Hepatocyte (in vitro differentiated cells): ENCODE measurements around the gene CCDC32. TPM values are rescaled to one million over a fixed set of nuclear protein-coding genes. Genes with fewer than 3 reads are reported as not detected.

ENCODE experiments used
- DNase-seq: peaks from one replicate; pipeline ENCODE4 v3.0.0-alpha.2; 2016; ENCODE audit warnings: low spot score
- H2AFZ ChIP-seq: fragments of 200-600 bp; sonication (generic); 2 replicates; pipeline ENCODE4 v1.6.0; 2016; ENCODE audit warnings: antibody characterized with exemption, mild to moderate bottlenecking
- H3K27ac ChIP-seq: fragments of 200-600 bp; sonication (generic); 2 replicates; pipeline ENCODE4 v1.5.1; 2016; ENCODE audit warnings: mild to moderate bottlenecking
- H3K27me3 ChIP-seq: fragments of 200-600 bp; sonication (generic); 2 replicates; pipeline ENCODE4 v1.6.1; 2016
- H3K36me3 ChIP-seq: fragments of 200-600 bp; sonication (generic); replicated peaks from 2 replicates; pipeline ENCODE4 v1.5.1; 2016; ENCODE audit warnings: low read depth; ENCODE audit not compliant: insufficient read depth
- H3K4me1 ChIP-seq: fragments of 200-600 bp; sonication (generic); 2 replicates; pipeline ENCODE4 v1.5.1; 2016; ENCODE audit warnings: mild to moderate bottlenecking, moderate library complexity; ENCODE audit not compliant: insufficient read depth
- H3K4me2 ChIP-seq: fragments of 200-600 bp; sonication (generic); 2 replicates; pipeline ENCODE4 v1.6.0; 2016
- H3K4me3 ChIP-seq: fragments of 200-600 bp; sonication (generic); 2 replicates; pipeline ENCODE4 v1.5.1; 2016; ENCODE audit warnings: mild to moderate bottlenecking
- H3K79me2 ChIP-seq: fragments of 200-600 bp; sonication (generic); 2 replicates; pipeline ENCODE4 v1.6.0; 2017; ENCODE audit warnings: mild to moderate bottlenecking
- H3K9me2 ChIP-seq: fragments of 200-600 bp; sonication (generic); replicated peaks from 2 replicates; pipeline ENCODE4 v1.6.0; 2017; ENCODE audit warnings: mild to moderate bottlenecking; ENCODE audit not compliant: insufficient read depth
- H3K9me3 ChIP-seq: fragments of 200-600 bp; sonication (generic); 2 replicates; pipeline ENCODE4 v1.5.1; 2016; ENCODE audit warnings: low read depth, mild to moderate bottlenecking
- H4K20me1 ChIP-seq: fragments of 200-600 bp; sonication (generic); 2 replicates; pipeline ENCODE4 v1.6.0; 2016; ENCODE audit warnings: mild to moderate bottlenecking; ENCODE audit not compliant: insufficient read depth, poor library complexity, severe bottlenecking
- CTCF ChIP-seq: fragments of 200-600 bp; sonication (generic); IDR thresholded peaks from 2 replicates; pipeline ENCODE4 v1.5.1; 2016; ENCODE audit warnings: antibody characterized with exemption, mild to moderate bottlenecking; ENCODE audit not compliant: poor library complexity
- EZH2 ChIP-seq: fragments of 200-600 bp; sonication (generic); IDR thresholded peaks from 2 replicates; pipeline ENCODE4 v1.6.1; 2016; ENCODE audit warnings: antibody characterized with exemption, mild to moderate bottlenecking, borderline replicate concordance
- EZH2phosphoT487 ChIP-seq: fragments of 200-600 bp; sonication (generic); IDR thresholded peaks from one replicate; pipeline ENCODE4 v1.6.1; 2018; ENCODE audit warnings: antibody characterized with exemption, mild to moderate bottlenecking, low read depth, moderate library complexity; ENCODE audit not compliant: unreplicated experiment, severe bottlenecking
- WGBS: methylation state at CpG from one replicate; pipeline ENCODE4 v1.1.6; 2016; ENCODE audit warnings: low lambda C conversion rate; ENCODE audit errors: missing lambda C conversion rate; 5-methylcytosine and 5-hydroxymethylcytosine counted together
- polyA plus RNA-seq: library from polyadenylated mRNA; unstranded; fragments of >200 nt; fragmentation: Nextera tagmentation; extraction: Ambion mirVana; gene quantifications from 2 replicates; pipeline ENCODE4 v1.2.1, GENCODE V29; 2016
- total RNA-seq: library from RNA; depleted of rRNA; stranded (reverse); fragments of >200 nt; gene quantifications from 2 replicates; pipeline ENCODE4 v1.2.3, GENCODE V29; 2014

Gene CCDC32
- total and polyA plus RNA-seq, 2 experiments from 2014 or later: 25.7 to 30.9 TPM

- Histone ChIP-seq H3K9me2 (no peaks in the 10 kb centered on the region), H3K27ac (no peak overlapping the region), H3K9me3 (no peaks in the 10 kb centered on the region), H3K79me2 (no peaks in the 10 kb centered on the region), H3K27me3 (no peaks in the 10 kb centered on the region), H3K4me1 (no peaks in the 10 kb centered on the region), H3K36me3 (no peaks in the 10 kb centered on the region), H3K4me3 (no peak overlapping the region), H4K20me1 (no peaks in the 10 kb centered on the region), H3K4me2 (no peak overlapping the region), H2AFZ (no peak overlapping the region)
- no peak for DNase-seq
- TF ChIP-seq EZH2phosphoT487: no peak
- no peak for TF ChIP-seq EZH2
- no peak for TF ChIP-seq CTCF
- WGBS: 85% methylated on average over 1 of the region's 1 CpG
Observed at GRCh38 chr15:40545457-40545856, 19.4 kb downstream of the CCDC32 start.

- no peaks in the 10 kb centered on the region for H3K4me1 ChIP-seq
- H3K27me3 ChIP-seq: no peaks in the 10 kb centered on the region
- H3K9me2 ChIP-seq: no peaks in the 10 kb centered on the region
- H4K20me1 ChIP-seq: no peaks in the 10 kb centered on the region
- H3K4me3 ChIP-seq: no peak overlapping the region
- H3K27ac ChIP-seq: no peak overlapping the region
- WGBS: 85% methylated on average over 5 of the region's 5 CpGs
- H2AFZ ChIP-seq: no peak overlapping the region
- H3K9me3 ChIP-seq: no peaks in the 10 kb centered on the region
- no peaks in the 10 kb centered on the region for H3K36me3 ChIP-seq
- DNase-seq: no peak
- TF ChIP-seq CTCF (no peak), EZH2phosphoT487 (no peak), EZH2 (no peak)
- H3K79me2 ChIP-seq: no peaks in the 10 kb centered on the region
- no peak overlapping the region for H3K4me2 ChIP-seq
Observed at GRCh38 chr15:40543631-40544294, 21.1 kb downstream of the CCDC32 start.

GRCh38 chr15:40543082-40543481 lies 21.8 kb downstream of the CCDC32 start:
- H4K20me1 ChIP-seq: no peaks in the 10 kb centered on the region
- H3K79me2 ChIP-seq: no peaks in the 10 kb centered on the region
- H3K4me2 ChIP-seq: no peak overlapping the region
- TF ChIP-seq EZH2phosphoT487 (no peak), EZH2 (no peak), CTCF (no peak)
- H3K9me2 ChIP-seq: no peaks in the 10 kb centered on the region
- H3K27ac ChIP-seq: no peak overlapping the region
- no peak overlapping the region for H3K4me3 ChIP-seq
- 87% methylated on average over 3 of the region's 3 CpGs for WGBS
- no peak for DNase-seq
- no peak overlapping the region for H2AFZ ChIP-seq
- no peaks in the 10 kb centered on the region for H3K4me1 ChIP-seq
- H3K36me3 ChIP-seq: no peaks in the 10 kb centered on the region
- no peaks in the 10 kb centered on the region for H3K9me3 ChIP-seq
- no peaks in the 10 kb centered on the region for H3K27me3 ChIP-seq
